Lower leg skin (tissue), 4 donors: Measurements from ENCODE around the gene GRAMD4. TPM values are rescaled to one million over a fixed set of nuclear protein-coding genes. Genes with fewer than 3 reads are reported as not detected.
"Not testable (repeated sequence)": the region's sequence is repeated elsewhere in the genome, so short reads cannot be mapped to it uniquely, and the experiment has no call there.

Experiments
- DNase-seq, 2 donors: peaks; one replicate each; pipeline ENCODE4 v3.0.0-alpha.2; 2019; ENCODE audit warnings: low spot score in 2 of 2
- H3K4me3 ChIP-seq: fragments of 200-600 bp; sonication (generic); 2 replicates; pipeline ENCODE4 v1.5.1; 2017; ENCODE audit warnings: mild to moderate bottlenecking, low read depth; ENCODE audit not compliant: poor library complexity, severe bottlenecking
- CTCF ChIP-seq, 3 donors: fragments of 450-650 bp; IDR thresholded peaks; one replicate each; pipeline ENCODE4 v1.5.1; 2016; ENCODE audit warnings: antibody characterized with exemption in 3 of 3, mild to moderate bottlenecking in 3 of 3, moderate library complexity in 2 of 3
- POLR2A ChIP-seq, 2 donors: fragments of 450-650 bp; IDR thresholded peaks; one replicate each; pipeline ENCODE4 v1.6.1; 2016 to 2017; ENCODE audit warnings: antibody characterized with exemption in 2 of 2, mild to moderate bottlenecking in 1 of 2, moderate library complexity in 1 of 2
- WGBS, 2 donors: methylation state at CpG; one replicate each; pipeline ENCODE4 v1.1.5; 2018; 5-methylcytosine and 5-hydroxymethylcytosine counted together
- intact Hi-C: fragments of 100-400 bp; cut with DNase I; formaldehyde crosslinking; loops from one replicate; pipeline ENCODE4 v1.15.0; 2023; ENCODE audit warnings: low total_unique reads
- total RNA-seq, 4 donors: library from RNA; depleted of rRNA; stranded (reverse); fragments of >200 nt; gene quantifications; one replicate each; pipeline ENCODE4 v1.1.0, GENCODE V29; 2016

The GRAMD4 gene
- total RNA-seq, 4 donors from 2014 or later: 78.7 to 136 (median 117) TPM

- 87 to 88% methylated on average over 22 to 29 of the region's 29 CpGs for whole genome bisulfite sequencing, 2 donors
- intact Hi-C loops: no loop called here
- no peak overlapping the region for H3K4me3 ChIP-seq
- DNase-seq: no peak
- TF ChIP-seq CTCF (IDR thresholded peaks at IDR 0.05) (no peak), POLR2A (IDR thresholded peaks at IDR 0.05) (no peak)
These were observed 2.1 kb upstream of the GRAMD4 start for GRCh38 chr22:46617986-46618647.

GRCh38 chr22:46618667-46619066 lies 1.5 kb upstream of the GRAMD4 start:
- no peak for TF ChIP-seq POLR2A (IDR thresholded peaks at IDR 0.05)
- TF ChIP-seq CTCF (IDR thresholded peaks at IDR 0.05): no peak
- 91 to 93% methylated on average over 18 to 19 of the region's 19 CpGs for WGBS, 2 donors
- no peak overlapping the region for H3K4me3 ChIP-seq
- intact Hi-C loops: no loop called here
- no peak for DNase-seq

GRCh38 chr22:46619240-46619829 lies 851 bp upstream of the GRAMD4 start:
- no peak overlapping the region for H3K4me3 ChIP-seq
- 77 to 81% methylated on average over 10 of the region's 10 CpGs for WGBS, 2 donors
- DNase-seq: no peak
- intact Hi-C loops: no loop called here
- TF ChIP-seq CTCF (IDR thresholded peaks at IDR 0.05) (no peak), POLR2A (IDR thresholded peaks at IDR 0.05) (no peak)

GRCh38 chr22:46620588-46621242 lies 529 bp downstream of the GRAMD4 start:
- intact Hi-C loops: no loop called here
- no peak for TF ChIP-seq CTCF (IDR thresholded peaks at IDR 0.05)
- TF ChIP-seq POLR2A (IDR thresholded peaks at IDR 0.05): no peak
- 87 to 89% methylated on average over 22 to 23 of the region's 23 CpGs for WGBS, 2 donors
- DNase-seq: no peak
- no peak overlapping the region for H3K4me3 ChIP-seq

GRCh38 chr22:46621243-46621930 lies 1.2 kb downstream of the GRAMD4 start:
- H3K4me3 ChIP-seq, intact Hi-C loops, DNase-seq: not testable (repeated sequence)
- 88 to 89% methylated on average over 8 to 19 of the region's 38 CpGs for WGBS, 2 donors

DNA sequence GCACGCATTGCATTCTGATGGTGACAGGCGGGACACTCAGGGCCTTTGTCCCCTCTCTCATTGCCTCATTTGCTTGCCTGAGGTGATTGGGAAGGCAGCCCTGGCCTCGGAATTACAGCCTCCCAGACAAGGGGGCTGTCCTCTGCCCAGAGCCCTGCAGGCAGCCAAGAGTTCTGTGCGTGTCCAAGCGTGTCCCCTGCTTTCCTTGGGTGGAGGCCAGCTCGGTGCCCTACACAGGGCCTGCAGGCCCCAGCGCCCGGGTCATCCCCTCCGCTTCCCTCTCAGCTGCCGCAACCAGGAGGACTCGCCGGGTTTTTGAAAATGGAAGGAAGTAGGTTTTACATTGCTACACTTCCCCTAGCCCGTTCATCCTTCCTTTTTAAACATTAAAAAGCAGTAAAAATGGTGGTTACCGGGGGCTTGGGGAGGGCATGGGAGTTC lies 1.9 kb downstream of the GRAMD4 start:
- intact Hi-C loops: no loop called here
- TF ChIP-seq CTCF (IDR thresholded peaks at IDR 0.05) (no peak), POLR2A (IDR thresholded peaks at IDR 0.05) (no peak)
- 43% methylated on average over 10 to 12 of the region's 14 CpGs for WGBS, 2 donors
- DNase-seq: no peak
- no peak overlapping the region for H3K4me3 ChIP-seq
